ENCODE data around the gene U2AF1L4.

U2AF1L4 gene

DNA sequence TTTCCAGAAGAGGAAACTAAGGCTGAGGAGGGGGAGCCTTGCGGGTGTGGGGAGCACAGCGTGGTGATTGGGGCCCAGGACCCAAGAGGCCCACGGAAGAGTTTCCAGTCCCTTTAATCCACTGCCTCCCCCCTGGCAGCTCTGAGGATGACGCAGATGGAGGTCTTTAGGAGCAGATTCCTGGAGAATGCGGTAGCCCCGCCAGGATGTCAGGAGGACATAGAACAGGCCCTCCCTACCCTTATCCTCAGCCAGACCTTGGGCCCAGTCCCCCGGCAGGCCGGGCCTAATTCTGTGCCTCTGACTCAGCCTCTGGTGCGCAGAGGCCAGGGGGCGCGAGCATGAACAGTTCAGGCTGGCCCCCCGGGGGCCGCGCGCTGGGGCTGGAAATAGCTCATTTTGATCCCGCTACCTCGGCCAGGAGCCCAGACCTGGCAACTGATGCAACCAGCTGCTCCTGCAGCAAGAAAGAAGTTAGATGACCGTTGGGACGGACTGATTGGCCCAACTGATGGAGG lies 12.1 kb upstream of the U2AF1L4 start:
- DNase-seq (ENCODE audit: low read depth), result peak; percentile 77

DNA sequence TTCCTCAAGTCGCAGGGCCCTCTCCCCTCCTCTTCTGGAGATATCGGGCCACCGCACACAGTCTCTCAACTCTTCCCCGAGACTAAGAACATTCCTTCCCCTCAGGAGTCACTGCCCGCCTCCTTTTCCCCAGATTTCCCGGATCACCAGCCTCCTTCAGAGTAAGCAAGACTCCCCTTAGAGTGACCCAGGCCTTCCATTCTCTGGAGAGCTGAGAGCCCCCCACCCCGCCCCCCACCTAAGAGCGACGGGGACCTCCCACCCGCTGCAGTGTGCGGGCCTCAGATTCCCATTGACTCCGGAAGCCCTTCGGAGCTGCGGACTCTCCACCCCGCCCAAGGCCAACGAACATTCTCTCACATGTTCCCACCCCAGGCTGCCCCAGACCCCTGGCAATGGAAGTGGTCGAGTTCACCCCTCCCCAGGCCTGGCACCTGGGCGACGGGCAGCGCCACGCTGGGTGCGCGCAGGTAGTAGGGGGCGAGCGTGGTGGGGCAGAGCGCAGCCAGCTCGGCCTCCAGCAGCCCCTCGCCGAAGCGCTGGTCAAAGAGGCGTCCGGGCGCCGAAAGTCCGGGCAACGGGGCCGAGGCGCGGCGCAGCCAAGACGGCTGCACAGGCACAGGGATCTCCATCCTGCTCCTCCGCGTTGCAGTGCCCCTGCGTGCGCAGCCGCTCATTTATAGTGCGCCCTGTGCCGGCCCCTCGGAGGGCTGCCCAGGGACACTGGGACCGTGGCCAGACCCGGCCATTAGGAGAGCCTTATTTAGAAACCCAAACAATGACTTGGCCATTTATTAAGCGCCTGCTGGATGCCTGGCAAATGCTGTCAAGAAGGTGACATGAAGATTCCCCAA lies 11.4 kb upstream of the U2AF1L4 start, which contains the start of gene HSPB6:
HSPB6 (minus strand) TSS at position 653 of the 854 bp plus-strand sequence; CDS start at position 632, 21 bp downstream.
- no peak for DNase-seq (ENCODE audit: low read depth)

DNA sequence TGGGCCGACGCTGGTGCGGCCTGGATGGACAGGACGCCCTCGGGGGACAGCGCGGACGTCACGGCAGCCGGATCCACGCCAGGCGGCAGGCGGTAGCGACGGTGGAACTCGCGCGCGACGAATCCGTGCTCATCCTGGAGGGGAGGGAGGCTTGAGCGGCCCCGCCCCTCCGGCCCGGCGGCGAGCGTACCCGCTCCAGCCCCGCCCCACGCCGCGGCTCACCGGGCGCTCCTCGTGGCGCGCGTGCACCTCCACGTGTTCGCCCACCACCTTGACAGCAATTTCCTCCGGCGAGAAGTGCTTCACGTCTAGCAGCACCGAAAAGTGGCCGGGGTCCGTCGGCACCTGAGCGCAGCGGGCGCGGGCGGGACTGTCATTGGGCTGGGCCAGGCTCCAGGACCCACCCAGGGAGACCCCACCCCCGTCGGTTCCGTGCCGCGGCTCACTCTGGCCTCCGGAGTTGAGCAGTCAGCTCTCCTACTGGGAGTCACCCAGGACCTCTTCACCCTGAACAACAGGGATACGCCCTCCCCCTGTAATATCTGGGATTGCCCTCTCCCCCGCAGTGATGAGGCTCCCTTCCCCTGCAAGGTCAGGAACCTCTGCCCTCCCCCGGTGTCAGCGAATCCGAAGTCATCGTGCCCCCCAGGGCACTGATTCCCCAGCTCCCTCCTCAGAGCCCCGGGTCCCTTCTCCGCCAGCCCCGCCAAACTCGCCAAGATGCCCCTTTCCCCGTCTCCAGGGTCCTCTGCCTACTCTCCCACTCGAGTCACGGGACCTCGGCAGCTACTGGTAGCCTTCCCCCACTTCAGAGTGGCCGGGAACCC lies 10.5 kb upstream of the U2AF1L4 start:
- DNase-seq (ENCODE audit: low read depth), result no peak

DNA sequence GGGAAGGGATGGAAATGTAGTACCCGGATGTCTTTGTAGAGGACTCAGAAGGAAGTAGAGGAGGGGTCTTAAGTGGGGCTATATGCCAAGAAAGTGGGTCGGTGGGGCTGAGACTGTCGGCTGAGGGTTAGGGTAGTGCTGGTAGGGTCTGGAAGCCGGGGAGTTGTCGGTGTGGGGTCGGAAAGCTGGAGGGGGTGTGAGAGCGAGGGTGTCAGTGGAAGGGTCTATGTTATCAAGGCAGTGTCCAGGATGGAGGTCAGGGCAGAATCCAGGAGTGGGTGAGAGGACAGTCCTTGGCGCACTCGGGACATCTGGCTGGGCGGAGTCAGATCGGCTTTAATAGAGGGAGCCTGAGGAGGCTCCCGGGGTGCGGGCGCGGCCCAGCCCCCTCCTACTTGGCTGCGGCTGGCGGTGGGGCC lies 9.9 kb upstream of the U2AF1L4 start:
- DNase-seq (ENCODE audit: low read depth), result no peak

DNA sequence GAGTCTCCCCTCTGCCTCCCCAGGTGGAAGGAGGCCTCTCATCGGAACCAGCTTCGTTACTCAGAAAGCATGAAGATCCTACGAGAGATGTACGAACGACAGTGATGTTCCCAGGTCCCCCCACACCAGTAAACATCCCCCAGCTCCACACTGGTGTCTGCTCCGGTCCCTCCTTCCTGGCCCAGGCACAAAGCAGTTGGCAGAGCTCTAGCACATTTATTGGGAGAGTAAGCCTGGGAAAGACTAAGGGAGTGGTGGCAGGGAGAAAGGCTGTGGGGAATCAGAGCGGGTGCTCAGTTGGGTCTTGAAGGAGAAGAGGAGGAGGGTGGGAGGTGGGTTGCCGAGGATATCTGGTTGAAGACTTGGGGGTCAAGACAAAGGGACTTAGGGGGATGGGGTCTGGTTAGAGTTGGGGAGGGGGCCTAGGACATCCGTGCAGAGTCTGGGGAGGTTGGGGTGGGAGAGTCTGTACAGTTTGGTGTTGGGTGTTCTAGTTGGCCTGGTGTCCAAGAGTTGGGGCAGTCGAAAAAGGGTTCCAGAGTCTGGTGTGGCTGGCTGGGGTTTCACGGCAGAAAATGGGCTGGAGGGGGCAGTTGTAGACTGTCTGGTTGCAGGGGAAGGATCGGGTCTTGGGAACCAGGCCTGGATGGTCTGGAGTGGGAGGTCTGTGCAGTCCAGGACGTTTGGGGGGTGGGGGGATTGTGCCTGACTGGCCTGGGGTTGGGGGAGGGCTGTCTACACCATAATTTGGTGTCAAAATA lies 9.3 kb upstream of the U2AF1L4 start:
- DNase-seq (ENCODE audit: low read depth), result no peak

DNA sequence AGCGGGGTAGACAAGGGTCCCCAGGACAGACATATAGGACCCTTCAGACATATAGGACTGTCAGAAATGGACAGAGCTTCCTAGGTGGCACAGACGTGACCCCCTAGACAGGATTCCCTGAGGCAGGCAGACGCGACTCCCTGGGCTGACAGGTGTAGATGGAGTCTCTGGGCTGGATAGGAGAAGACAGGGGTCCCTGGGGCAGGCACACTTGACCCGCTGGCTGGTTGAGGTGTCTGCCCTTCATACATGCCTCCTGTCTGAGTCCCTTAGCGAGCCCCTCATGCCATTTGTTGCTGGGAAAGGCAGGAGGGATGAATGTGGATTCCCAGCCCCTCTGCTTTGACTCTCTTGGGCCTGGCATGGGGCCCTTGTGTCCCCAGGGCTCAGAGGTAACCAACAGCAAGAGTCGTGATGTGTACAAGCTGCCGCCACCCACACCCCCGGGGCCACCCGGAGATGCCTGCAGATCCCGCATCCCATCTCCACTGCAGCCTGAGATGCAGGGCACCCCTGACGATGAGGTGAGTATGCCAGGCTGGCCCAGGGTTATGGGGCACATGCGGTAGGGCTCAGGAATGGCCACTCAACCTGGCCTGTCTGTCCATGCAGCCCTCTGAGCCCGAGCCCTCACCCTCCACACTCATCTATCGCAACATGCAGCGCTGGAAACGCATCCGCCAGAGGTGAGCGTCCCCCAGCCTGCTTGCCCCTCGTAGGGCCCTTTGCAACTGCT lies 8.6 kb upstream of the U2AF1L4 start:
- no peak for DNase-seq (ENCODE audit: low read depth)

DNA sequence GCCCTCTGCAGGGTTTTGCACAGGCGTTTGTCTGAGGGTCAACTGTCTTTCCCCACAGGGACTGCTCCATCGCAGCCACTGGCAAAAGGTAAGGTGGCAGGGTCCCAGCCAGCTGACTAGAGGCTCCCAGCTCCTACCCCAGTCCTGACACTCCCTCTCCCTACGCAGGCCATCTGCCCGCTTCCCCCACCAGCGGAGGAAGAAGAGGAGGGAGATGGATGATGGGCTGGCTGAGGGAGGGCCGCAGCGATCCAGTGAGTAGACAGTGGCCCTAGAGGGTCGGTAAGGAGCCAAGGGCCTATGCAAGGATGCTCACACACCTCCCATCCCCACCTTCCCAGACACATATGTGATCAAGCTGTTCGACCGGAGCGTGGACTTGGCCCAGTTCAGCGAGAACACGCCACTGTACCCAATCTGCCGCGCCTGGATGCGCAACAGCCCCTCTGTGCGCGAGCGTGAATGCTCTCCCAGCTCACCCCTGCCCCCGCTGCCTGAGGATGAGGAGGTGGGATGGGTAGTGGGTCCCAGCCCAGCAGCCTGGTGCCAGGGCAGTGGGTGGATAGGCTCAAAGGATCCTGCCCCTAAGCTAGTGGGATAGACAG lies 7.6 kb upstream of the U2AF1L4 start:
- no peak for DNase-seq (ENCODE audit: low read depth)

DNA sequence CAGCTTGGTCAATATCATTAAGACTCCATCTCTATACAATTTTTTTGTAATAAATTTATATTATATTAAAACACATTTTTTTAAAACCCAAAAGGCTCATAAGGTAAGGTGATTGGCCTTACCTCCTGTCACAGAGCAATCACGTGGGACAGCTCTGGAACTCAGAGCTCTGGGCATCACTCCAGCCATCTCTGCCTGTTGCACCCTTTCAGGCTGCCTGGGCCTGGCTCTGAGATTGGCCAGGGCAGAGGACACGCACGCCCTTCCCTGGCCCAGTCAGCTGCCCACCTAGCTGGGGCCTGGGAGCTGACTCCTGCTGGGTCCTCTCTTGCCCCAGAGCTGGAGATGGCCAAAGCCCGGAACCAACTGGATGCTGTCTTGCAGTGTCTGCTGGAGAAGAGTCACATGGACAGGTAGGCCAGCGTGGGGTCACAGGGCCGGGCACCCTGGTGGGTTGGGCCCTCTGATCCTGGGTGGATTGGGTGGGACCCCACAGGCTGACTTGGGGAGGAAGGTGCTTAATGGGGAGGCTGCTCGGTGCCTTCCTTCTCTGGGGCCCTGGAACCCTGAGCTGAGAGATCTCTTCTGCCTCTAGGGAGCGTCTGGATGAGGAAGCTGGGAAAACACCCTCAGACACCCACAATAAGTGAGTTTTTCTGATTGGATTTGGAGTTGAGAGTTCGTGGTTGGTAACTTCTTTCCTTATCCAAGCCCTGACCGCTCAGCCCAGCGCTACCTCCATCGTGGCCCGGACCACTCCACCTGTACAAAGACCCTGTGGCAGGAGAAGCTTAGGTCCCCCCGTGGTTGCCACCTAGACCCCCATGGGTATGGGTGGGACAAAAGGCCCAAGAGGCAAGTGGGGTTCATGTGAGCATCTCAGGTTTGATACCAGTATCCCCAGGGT lies 6.9 kb upstream of the U2AF1L4 start:
- no peak for DNase-seq (ENCODE audit: low read depth)

DNA sequence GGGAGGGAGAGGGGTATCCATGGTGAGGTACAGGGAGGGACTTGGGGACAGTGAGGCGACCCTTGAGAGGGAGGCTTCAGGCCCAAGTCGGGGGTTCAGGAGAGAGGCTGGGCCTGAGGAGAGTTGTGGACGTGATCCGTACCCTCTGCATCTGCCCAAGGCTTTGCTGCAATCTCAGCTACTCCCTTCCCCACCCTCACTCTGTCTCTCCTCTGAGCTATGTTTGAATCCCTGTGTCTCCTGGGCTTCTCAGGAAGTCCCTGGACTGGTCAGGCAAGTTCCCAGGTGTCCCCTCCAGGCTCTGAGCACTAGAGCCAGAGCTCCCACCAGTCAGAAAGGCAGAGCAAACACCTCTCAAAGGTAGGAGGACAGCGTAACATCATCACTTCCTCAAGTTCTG lies 4.9 kb upstream of the U2AF1L4 start:
- no peak for DNase-seq (ENCODE audit: low read depth)

DNA sequence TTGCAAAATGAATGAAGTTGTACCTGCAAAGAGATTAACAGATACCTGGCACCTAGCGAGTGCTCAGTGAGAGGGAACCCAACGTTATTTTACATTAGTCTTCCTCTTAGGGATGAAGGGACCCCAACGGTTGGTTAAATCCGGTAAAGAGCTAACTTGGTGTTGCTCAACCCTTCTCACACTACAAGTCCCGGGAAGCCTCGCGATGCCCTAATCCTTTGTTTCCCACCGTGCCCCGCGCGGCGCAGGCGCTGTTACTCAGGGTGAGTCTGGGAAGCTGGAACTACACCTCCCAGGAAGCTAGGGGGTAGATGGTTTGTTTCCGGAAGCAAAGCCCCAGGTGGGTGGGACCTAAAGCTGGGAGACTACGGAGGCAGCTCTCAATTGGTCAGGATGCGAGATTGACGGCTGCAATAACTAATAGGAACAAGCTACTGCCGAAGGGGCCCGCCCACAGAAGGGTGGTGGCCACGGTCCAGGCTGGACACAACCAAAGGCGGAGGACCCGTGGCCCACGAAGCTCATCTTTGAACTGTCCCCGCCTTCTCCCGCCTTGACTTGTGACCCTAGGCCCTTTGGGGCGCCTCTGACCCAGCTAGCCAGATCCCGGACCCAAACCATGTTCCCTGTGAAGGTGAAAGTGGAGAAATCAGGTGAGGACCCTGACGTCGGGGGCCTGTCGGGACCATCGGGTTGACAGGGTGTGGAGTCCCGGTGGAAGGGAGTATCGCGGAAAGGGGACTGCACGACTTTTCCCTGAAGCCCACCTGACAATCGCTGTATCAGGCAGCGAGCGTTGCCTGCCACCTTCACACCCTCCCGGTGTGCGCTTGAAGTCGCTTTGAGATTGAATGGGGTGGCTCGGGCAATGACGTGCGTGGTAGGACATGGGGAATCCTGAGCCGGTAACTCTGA lies 3.1 kb upstream of the U2AF1L4 start, which contains the start of gene LIN37:
LIN37 (plus strand) TSS at position 471 of the 915 bp plus-strand sequence; CDS start at position 620, 149 bp downstream.
- DNase-seq (ENCODE audit: low read depth), result peak; percentile 99

DNA sequence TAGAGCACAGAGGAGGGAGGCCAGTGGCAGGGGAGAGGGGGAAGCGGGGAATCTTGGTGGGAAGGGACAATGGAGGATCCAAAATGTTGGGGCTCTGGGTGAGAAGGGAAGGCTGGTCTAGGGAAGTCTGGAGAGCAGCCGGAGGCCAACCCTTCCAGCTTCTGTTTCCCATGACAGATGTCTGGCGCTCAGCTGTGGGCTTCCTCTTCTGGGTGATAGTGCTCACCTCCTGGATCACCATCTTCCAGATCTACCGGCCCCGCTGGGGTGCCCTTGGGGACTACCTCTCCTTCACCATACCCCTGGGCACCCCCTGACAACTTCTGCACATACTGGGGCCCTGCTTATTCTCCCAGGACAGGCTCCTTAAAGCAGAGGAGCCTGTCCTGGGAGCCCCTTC lies 1.3 kb upstream of the U2AF1L4 start:
- DNase-seq (ENCODE audit: low read depth), result no peak

DNA sequence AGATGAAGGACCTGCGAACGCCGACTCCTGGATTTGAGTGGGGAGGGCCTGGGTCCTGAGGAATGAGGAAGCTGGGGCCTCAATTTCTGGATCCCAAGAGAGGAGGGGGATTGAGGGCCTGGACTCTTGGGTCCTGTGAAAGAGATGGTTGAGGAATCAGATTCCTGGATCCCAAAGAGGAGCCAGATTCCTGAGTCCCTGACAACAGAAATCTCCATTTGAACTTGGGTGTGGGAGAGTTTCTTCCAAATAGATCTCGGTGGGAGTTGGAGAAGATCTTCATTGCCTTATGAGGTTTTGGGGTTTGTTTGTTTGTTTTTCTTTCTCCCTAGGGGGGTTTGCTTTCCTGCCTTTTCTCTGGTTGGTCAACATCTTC lies 857 bp upstream of the U2AF1L4 start:
- DNase-seq (ENCODE audit: low read depth), result no peak

DNA sequence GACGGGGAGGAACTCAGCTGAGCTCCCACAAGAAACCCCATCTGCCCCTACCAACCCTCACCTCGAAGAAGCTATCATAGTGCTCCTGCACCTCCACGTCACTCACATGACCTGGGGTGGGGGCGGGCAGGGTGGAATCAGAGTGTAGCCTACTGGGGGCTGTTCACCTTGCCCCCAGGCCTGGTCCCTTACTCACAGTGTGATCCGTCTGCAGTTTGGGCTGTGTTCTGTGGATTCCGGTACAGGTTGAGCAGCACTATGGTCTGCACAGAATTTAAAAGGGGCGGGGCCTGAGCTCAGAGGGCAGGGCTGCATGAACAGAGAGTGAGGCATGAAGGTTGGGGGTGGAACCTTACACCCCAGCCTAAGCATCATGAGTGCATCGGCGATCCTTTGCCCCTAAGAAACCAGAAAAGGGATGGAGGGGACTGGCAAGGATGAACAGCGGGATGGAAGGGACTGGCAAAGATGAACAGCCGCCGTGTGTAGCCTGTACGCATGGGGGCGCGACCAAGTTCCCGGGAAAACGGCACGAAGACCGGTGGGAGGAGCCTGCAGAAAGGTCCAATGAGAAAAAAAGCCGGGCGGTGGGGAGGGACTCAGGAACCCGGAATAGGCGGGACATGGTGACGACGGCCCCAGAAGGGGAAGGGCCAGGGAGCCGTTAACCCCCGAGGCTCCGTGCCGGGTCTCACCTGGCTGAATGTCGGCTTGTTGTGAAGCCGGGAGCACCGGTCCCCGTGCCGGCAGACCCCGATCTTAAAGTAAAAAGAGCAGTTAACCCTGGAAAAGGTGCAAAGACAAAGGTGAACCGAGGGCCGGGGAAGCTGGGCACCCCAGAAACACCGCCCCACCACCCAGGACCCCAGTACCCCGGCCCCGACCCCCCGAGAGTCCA lies 539 bp downstream of the U2AF1L4 start:
- DNase-seq (ENCODE audit: low read depth), result peak; percentile 91

DNA sequence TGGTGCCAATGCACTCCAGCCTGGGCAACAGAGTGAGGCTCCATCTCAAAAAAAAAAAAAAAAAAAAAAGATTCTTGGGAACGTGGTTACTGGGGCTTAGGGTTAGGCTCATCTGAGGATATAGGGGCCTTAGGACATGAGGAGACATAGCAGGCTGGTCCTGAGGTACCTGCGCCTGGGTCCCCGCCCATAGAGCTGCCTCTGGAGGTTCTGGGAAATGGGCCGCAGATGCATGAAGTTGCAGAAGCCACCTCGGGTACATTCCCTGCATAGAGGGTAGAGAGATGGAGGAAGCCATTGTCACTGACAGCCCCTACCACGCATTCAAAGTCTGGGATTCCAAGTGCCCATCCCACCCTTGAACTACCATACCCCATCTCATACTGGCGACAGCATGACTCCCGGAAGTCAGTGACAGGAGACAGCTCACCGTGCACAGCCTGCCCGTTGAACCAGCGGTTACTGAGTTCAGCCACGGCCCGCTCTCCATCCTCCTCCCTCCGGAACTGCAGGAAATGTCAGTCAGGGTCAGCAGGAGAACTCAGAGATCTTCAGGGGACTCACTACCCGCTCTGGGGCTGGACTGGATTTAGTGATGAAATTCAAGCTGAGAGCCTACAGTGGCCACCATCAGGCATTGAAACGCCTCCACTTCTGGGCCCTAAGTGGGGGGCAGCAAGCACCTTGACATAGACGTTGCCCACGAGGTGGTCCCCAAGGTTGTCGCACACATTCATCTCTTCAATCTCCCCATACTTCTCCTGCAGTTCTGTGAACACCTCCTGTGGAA lies 1.4 kb downstream of the U2AF1L4 start:
- DNase-seq (ENCODE audit: low read depth), result no peak

DNA sequence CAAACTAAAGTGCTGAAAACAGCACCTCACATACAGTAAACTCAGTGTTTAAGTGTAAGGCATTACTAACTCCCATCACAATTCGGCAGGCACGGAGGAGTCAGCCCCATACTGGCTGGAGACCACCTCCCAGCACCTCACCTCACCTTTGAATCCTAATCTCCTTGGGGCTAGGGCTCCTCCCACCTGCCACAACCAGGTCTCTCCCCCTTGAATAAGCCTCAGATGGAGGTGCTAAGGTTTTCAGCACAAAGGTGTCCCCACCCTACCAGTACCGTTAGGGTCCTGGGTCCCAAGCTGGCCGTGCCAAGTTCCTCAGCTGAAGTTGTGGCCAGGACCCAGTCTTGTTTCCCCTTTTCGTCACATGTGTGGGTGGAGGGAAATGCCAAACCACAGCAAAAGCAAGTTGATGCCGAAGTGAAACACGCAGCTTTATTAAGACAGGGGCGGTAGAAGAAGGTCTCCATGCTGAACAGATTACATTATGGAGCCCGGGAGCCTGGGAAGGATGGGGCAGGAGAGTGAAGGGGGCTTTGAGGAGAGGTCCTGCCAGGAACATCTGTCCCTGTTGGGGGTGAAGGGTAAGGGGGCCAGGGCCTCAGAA lies 3.0 kb downstream of the U2AF1L4 start, which contains the start of gene IGFLR1:
IGFLR1 (minus strand) TSS at position 332 of the 604 bp plus-strand sequence. CDS start 1,272 bp downstream, outside the sequence.
- DNase-seq (ENCODE audit: low read depth), result no peak

DNA sequence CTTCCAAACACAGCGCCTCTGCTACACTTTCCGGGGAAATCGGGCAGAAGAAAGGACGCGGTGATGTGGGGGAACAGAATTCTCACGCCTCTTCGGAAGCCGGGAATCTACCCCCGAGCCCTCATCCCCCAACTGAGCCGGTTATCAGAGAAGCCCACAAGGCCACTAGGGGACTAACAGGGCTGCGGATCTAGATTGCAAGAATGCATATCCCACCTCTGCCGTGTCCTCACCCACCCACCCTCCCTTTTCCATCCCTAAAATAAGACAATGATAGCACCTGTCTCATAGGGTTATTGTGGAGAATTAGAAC lies 4.1 kb downstream of the U2AF1L4 start:
- no peak for DNase-seq (ENCODE audit: low read depth)

Measured in GM04504 (cell line).